Hypothalamus (tissue), 51 donors: Measurements from ENCODE around the gene RUNX3.

Source experiments
- DNase-seq, 51 donors: peaks; one replicate each; lab custom pipeline; 2025; lab: John Stamatoyannopoulos, UW

RUNX3 gene

GRCh38 chr1:24948079-24948827, 18.2 kb upstream of the RUNX3 start:
- no peak for DNase-seq

GRCh38 chr1:24946861-24947658, 17.0 kb upstream of the RUNX3 start:
- no peak for DNase-seq

- DNase-seq, result no peak
These were observed 15.6 kb upstream of the RUNX3 start for GRCh38 chr1:24945354-24946326.

- DNase-seq, result no peak
These were observed 14.2 kb upstream of the RUNX3 start for GRCh38 chr1:24944318-24944717.

GRCh38 chr1:24942789-24943188, 12.7 kb upstream of the RUNX3 start:
- DNase-seq, result no peak

- no peak for DNase-seq
These were observed 11.5 kb upstream of the RUNX3 start for GRCh38 chr1:24941564-24941963.

- DNase-seq, result no peak
These were observed 10.2 kb upstream of the RUNX3 start for GRCh38 chr1:24940231-24940630.

- DNase-seq, result no peak
These were observed 9.7 kb upstream of the RUNX3 start for GRCh38 chr1:24939675-24940193.

GRCh38 chr1:24939040-24939674, 9.1 kb upstream of the RUNX3 start:
- no peak for DNase-seq

GRCh38 chr1:24938276-24938675, 8.2 kb upstream of the RUNX3 start:
- no peak for DNase-seq

GRCh38 chr1:24936684-24937083, 6.6 kb upstream of the RUNX3 start:
- DNase-seq, result no peak

- no peak for DNase-seq
These were observed 5.8 kb upstream of the RUNX3 start for GRCh38 chr1:24935615-24936484.

- DNase-seq, result no peak
These were observed 5.1 kb upstream of the RUNX3 start for GRCh38 chr1:24935196-24935526.

- DNase-seq, result no peak
These were observed 4.5 kb upstream of the RUNX3 start for GRCh38 chr1:24934310-24935195.

- DNase-seq, result no peak
These were observed 3.4 kb upstream of the RUNX3 start for GRCh38 chr1:24933468-24933867.

GRCh38 chr1:24932725-24933294, 2.7 kb upstream of the RUNX3 start:
- DNase-seq, result no peak

- DNase-seq, result peak in 14 of 51 donors; percentile 2 to 69 (median 18)
These were observed 2.2 kb upstream of the RUNX3 start for GRCh38 chr1:24932284-24932683.
